Naive thymus-derived CD4-positive, alpha-beta T cell (primary cell): ENCODE results near the gene KIF17. TPM values are rescaled to one million over a fixed set of nuclear protein-coding genes. Genes with fewer than 3 reads are reported as not detected.
"Not testable (repeated sequence)": the region's sequence is repeated elsewhere in the genome, so short reads cannot be mapped to it uniquely, and the experiment has no call there.

Experiments used
- ATAC-seq: fragments of 150-1000 bp; cut with Tn5 transposase; 2 replicates; pipeline ENCODE4 v1.10.0; 2021; ENCODE audit warnings: mild to moderate bottlenecking, moderate library complexity
- CTCF ChIA-PET: fragments of 350-600 bp; sonication (Branson Sonifier 250); formaldehyde crosslinking; loops from one replicate; lab custom pipeline; 2021; ENCODE audit warnings: antibody characterized with exemption; lab: Charles Lee
- POLR2A ChIA-PET: fragments of 350-600 bp; sonication (Branson Sonifier 250); formaldehyde crosslinking; loops from one replicate; lab custom pipeline; 2021; ENCODE audit warnings: antibody characterized with exemption, inconsistent platforms; lab: Charles Lee
- DNase-seq, 9 donors: peaks; one replicate each; pipeline versions ENCODE4 v3.0.0 to v3.0.0-alpha.2; 2020 to 2022; ENCODE audit warnings: mixed read lengths in 1 of 9
- H3K27ac ChIP-seq: one replicate; pipeline ENCODE4 v1.7.0; 2013; ENCODE audit warnings: mild to moderate bottlenecking, low read depth, low read length, moderate library complexity
- H3K27me3 ChIP-seq, 2 donors: one replicate each; pipeline ENCODE4 v1.7.0; 2013; ENCODE audit warnings: low read length in 2 of 2, mild to moderate bottlenecking in 2 of 2, moderate library complexity in 2 of 2; ENCODE audit not compliant: control insufficient read depth in 2 of 2, insufficient read depth in 2 of 2
- H3K36me3 ChIP-seq, 3 experiments: 1 replicate in 2 of 3; 2 replicates in 1 of 3; pipeline ENCODE4 v1.7.0; 2013; ENCODE audit warnings: low read length in 3 of 3, mild to moderate bottlenecking in 3 of 3, moderate library complexity in 1 of 3; ENCODE audit not compliant: insufficient read depth in 3 of 3, control insufficient read depth in 2 of 3
- H3K4me1 ChIP-seq, 2 donors: one replicate each; pipeline ENCODE4 v1.7.0; 2013; ENCODE audit warnings: low read length in 2 of 2, mild to moderate bottlenecking in 2 of 2, moderate library complexity in 1 of 2; ENCODE audit not compliant: control insufficient read depth in 2 of 2, insufficient read depth in 2 of 2
- H3K4me3 ChIP-seq: 2 replicates; pipeline ENCODE4 v1.7.0; 2013; ENCODE audit warnings: mild to moderate bottlenecking, low read length
- H3K9me3 ChIP-seq, 3 experiments: 1 replicate in 2 of 3; 2 replicates in 1 of 3; pipeline ENCODE4 v1.7.0; 2013; ENCODE audit warnings: low read length in 3 of 3; ENCODE audit not compliant: control insufficient read depth in 2 of 3
- H3K27ac Mint-ChIP-seq, 9 donors: one replicate each; pipeline ENCODE4 v1.8.0; 2020 to 2022; ENCODE audit warnings: mixed read lengths in 9 of 9, mild to moderate bottlenecking in 8 of 9, moderate library complexity in 5 of 9, inconsistent platforms in 2 of 9
- H3K27me3 Mint-ChIP-seq, 5 donors: one replicate each; pipeline ENCODE4 v1.8.0; 2021 to 2022; ENCODE audit warnings: mixed read lengths in 5 of 5, mild to moderate bottlenecking in 1 of 5
- H3K36me3 Mint-ChIP-seq, 5 donors: one replicate each; pipeline ENCODE4 v1.8.0; 2020 to 2022; ENCODE audit warnings: mixed read lengths in 5 of 5, mild to moderate bottlenecking in 3 of 5, inconsistent platforms in 1 of 5
- H3K4me1 Mint-ChIP-seq, 7 donors: one replicate each; pipeline ENCODE4 v1.8.0; 2020 to 2022; ENCODE audit warnings: mixed read lengths in 7 of 7, mild to moderate bottlenecking in 3 of 7, inconsistent platforms in 1 of 7
- H3K4me3 Mint-ChIP-seq, 10 donors: one replicate each; pipeline ENCODE4 v1.8.0; 2020 to 2022; ENCODE audit warnings: mild to moderate bottlenecking in 10 of 10, mixed read lengths in 10 of 10, moderate library complexity in 6 of 10, inconsistent platforms in 2 of 10
- H3K9me3 Mint-ChIP-seq, 11 donors: one replicate each; pipeline ENCODE4 v1.8.0; 2020 to 2022; ENCODE audit warnings: mixed read lengths in 11 of 11, mild to moderate bottlenecking in 4 of 11, inconsistent platforms in 1 of 11, moderate library complexity in 1 of 11
- intact Hi-C, 2 donors: fragments of 100-400 bp; cut with micrococcal nuclease; formaldehyde crosslinking; loops; one replicate each; pipeline ENCODE4 v1.15.1; 2023
- polyA plus RNA-seq, 2 donors: library from polyadenylated mRNA; unstranded; fragments of 300-500 nt; fragmentation: Illumina TruSeq; gene quantifications; one replicate each; pipeline ENCODE4 v1.2.3, GENCODE V29; 2021
- total RNA-seq, 6 experiments: library from RNA in 5 of 6; stranded (reverse) in 5 of 6; gene quantifications; 1 replicate in 5 of 6; 2 replicates in 1 of 6; pipeline ENCODE4 v1.2.3 and lab custom pipeline; 2021 to 2026

The KIF17 gene
- total and polyA plus RNA-seq, 7 experiments from 2014 or later: not detected

- H3K4me3 Mint-ChIP-seq: no peak overlapping the region
Observed at GRCh38 chr1:20681999-20682398, 35.8 kb downstream of the KIF17 start.

GRCh38 chr1:20680269-20680668, 37.5 kb downstream of the KIF17 start:
- H3K9me3 ChIP-seq: no peaks in the 10 kb centered on the region
- peaks cover 0 to 76% (median 8%) of the 10 kb centered on the region in 5 donors for H3K27me3 Mint-ChIP-seq
- no peaks in the 10 kb centered on the region for H3K36me3 ChIP-seq
- DNase-seq: no peak
- H3K4me1 ChIP-seq: no peaks in the 10 kb centered on the region
- H3K4me3 Mint-ChIP-seq: no peak overlapping the region
- H3K9me3 Mint-ChIP-seq: peaks cover 0 to 11% (median 3%) of the 10 kb centered on the region in 11 donors
- H3K27ac ChIP-seq: no peak overlapping the region
- peaks cover 0 to 7% (median 3%) of the 10 kb centered on the region in 5 donors for H3K36me3 Mint-ChIP-seq
- no peak overlapping the region for H3K27ac Mint-ChIP-seq
- no peak overlapping the region for H3K4me3 ChIP-seq
- H3K27me3 ChIP-seq: no peaks in the 10 kb centered on the region
- H3K4me1 Mint-ChIP-seq: peaks cover 4 to 14% (median 7%) of the 10 kb centered on the region in 7 donors
- no peak for ATAC-seq
- CTCF ChIA-PET: no interaction called here
- intact Hi-C loops: no loop called here
- POLR2A ChIA-PET: no interaction called here

More at GRCh38 chr1:20681999-20682398, 35.8 kb downstream of the KIF17 start:
- Histone ChIP-seq H3K9me3 (no peaks in the 10 kb centered on the region), H3K36me3 (no peaks in the 10 kb centered on the region), H3K4me3 (no peak overlapping the region), H3K27ac (no peak overlapping the region), H3K27me3 (no peaks in the 10 kb centered on the region), H3K4me1 (no peaks in the 10 kb centered on the region)
- Mint-ChIP-seq H3K27me3 (peaks cover 0 to 68% (median 8%) of the 10 kb centered on the region in 5 donors), H3K9me3 (peaks cover 0 to 10% (median 3%) of the 10 kb centered on the region in 11 donors), H3K27ac (no peak overlapping the region), H3K4me1 (peaks cover 4 to 14% (median 7%) of the 10 kb centered on the region in 7 donors), H3K36me3 (peaks cover 0 to 7% (median 3%) of the 10 kb centered on the region in 5 donors)
- CTCF ChIA-PET: no interaction called here
- intact Hi-C loops: no loop called here
- DNase-seq: no peak
- POLR2A ChIA-PET: no interaction called here
- no peak for ATAC-seq

DNA sequence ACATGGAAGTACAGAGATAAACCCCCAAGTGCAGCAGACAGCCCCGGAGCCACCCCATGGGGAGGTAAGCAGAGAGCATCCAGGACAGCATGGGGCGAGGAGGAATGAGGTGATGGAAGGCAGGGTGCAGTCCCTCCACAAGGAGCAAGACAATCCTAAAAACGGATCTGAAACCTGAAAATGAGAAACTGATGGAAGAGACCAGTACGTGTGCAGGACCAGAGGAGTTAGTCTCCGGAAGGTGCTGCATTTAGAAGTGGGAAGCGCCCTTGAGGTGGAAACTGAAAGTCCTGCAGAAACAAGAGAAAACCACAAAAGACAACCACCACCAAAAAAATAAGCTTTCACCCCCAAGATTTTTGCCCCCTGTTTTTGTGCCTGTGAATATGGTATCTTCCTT, 39.2 kb downstream of the KIF17 start:
- no peak overlapping the region for H3K27ac ChIP-seq
- no peaks in the 10 kb centered on the region for H3K36me3 ChIP-seq
- Mint-ChIP-seq H3K4me3 (peak overlapping the region in 4 of 10 donors; percentile 10 to 63 (median 32)), H3K36me3 (peaks cover 0 to 7% (median 3%) of the 10 kb centered on the region in 5 donors), H3K4me1 (peaks cover 4 to 12% (median 7%) of the 10 kb centered on the region in 7 donors), H3K27ac (peak overlapping the region in 1 of 9 donors; percentile 2), H3K9me3 (peaks cover 0 to 11% (median 3%) of the 10 kb centered on the region in 11 donors), H3K27me3 (peaks cover 0 to 72% (median 8%) of the 10 kb centered on the region in 5 donors)
- no peaks in the 10 kb centered on the region for H3K9me3 ChIP-seq
- ChIA-PET CTCF (no interaction called here), POLR2A (no interaction called here)
- ATAC-seq (peak; percentile 34), DNase-seq (no peak)
- intact Hi-C loops: no loop called here
- no peaks in the 10 kb centered on the region for H3K27me3 ChIP-seq
- H3K4me1 ChIP-seq: no peaks in the 10 kb centered on the region
- no peak overlapping the region for H3K4me3 ChIP-seq

- DNase-seq, H3K9me3 ChIP-seq, ATAC-seq, H3K36me3 ChIP-seq, H3K4me1 ChIP-seq, H3K4me3 ChIP-seq, H3K4me3 Mint-ChIP-seq, H3K27me3 ChIP-seq, CTCF ChIA-PET, H3K4me1 Mint-ChIP-seq, POLR2A ChIA-PET, H3K27ac Mint-ChIP-seq, intact Hi-C loops, H3K27ac ChIP-seq, H3K36me3 Mint-ChIP-seq: not testable (repeated sequence)
- Mint-ChIP-seq H3K27me3 (peaks cover 0 to 40% (median 5%) of the 10 kb centered on the region in 5 donors), H3K9me3 (peaks cover 0 to 11% (median 3%) of the 10 kb centered on the region in 11 donors)
Observed at GRCh38 chr1:20673626-20674025, 44.2 kb downstream of the KIF17 start.

- H3K4me1 Mint-ChIP-seq: no peaks in the 10 kb centered on the region
- intact Hi-C loops: no loop called here
- ATAC-seq (no peak), DNase-seq (no peak)
- no peak overlapping the region for H3K27ac ChIP-seq
- no peaks in the 10 kb centered on the region for H3K27me3 ChIP-seq
- POLR2A ChIA-PET: no interaction called here
- no peaks in the 10 kb centered on the region for H3K4me1 ChIP-seq
- CTCF ChIA-PET: no interaction called here
- peak overlapping the region in 1 of 9 donors; percentile 51 for H3K27ac Mint-ChIP-seq
- no peak overlapping the region for H3K4me3 Mint-ChIP-seq
- peaks cover 0 to 29% (median 5%) of the 10 kb centered on the region in 5 donors for H3K27me3 Mint-ChIP-seq
- H3K4me3 ChIP-seq: no peak overlapping the region
- H3K9me3 Mint-ChIP-seq: peaks cover 0 to 3% (median 0%) of the 10 kb centered on the region in 11 donors
- no peaks in the 10 kb centered on the region for H3K9me3 ChIP-seq
- H3K36me3 Mint-ChIP-seq: peaks cover 0 to 2% (median 0%) of the 10 kb centered on the region in 5 donors
- H3K36me3 ChIP-seq: no peaks in the 10 kb centered on the region
Observed at GRCh38 chr1:20672265-20672632, 45.6 kb downstream of the KIF17 start.

DNA sequence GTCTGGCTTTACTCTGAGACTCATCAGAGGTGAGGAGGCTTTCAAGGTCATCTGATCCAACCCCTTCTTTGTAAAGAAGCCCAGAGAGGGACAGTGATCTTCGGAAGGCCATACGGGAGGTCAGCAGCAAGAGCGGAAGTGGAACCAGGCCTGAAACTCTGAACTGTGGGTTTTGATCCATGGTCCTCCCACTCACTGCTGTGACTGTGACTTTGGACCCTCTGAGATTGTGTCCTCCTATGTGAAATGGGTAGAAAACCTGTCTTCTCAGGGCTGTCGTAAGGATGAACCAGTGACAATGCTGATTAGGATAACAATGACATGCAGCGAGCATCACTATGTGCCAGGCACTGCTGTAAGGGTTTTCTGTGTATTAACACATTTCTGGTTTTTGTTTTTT, 46.9 kb downstream of the KIF17 start:
- H3K4me1 ChIP-seq: no peaks in the 10 kb centered on the region
- peaks cover 0 to 19% (median 4%) of the 10 kb centered on the region in 5 donors for H3K27me3 Mint-ChIP-seq
- ChIA-PET CTCF (no interaction called here), POLR2A (no interaction called here)
- peaks cover 0 to 5% (median 4%) of the 10 kb centered on the region in 7 donors for H3K4me1 Mint-ChIP-seq
- intact Hi-C loops: no loop called here
- no peak overlapping the region for H3K27ac ChIP-seq
- H3K36me3 ChIP-seq: no peaks in the 10 kb centered on the region
- ATAC-seq (no peak), DNase-seq (no peak)
- peaks cover 0 to 3% (median 0%) of the 10 kb centered on the region in 11 donors for H3K9me3 Mint-ChIP-seq
- no peaks in the 10 kb centered on the region for H3K9me3 ChIP-seq
- no peak overlapping the region for H3K4me3 ChIP-seq
- no peak overlapping the region for H3K27ac Mint-ChIP-seq
- no peaks in the 10 kb centered on the region for H3K36me3 Mint-ChIP-seq
- no peak overlapping the region for H3K4me3 Mint-ChIP-seq
- no peaks in the 10 kb centered on the region for H3K27me3 ChIP-seq

DNA sequence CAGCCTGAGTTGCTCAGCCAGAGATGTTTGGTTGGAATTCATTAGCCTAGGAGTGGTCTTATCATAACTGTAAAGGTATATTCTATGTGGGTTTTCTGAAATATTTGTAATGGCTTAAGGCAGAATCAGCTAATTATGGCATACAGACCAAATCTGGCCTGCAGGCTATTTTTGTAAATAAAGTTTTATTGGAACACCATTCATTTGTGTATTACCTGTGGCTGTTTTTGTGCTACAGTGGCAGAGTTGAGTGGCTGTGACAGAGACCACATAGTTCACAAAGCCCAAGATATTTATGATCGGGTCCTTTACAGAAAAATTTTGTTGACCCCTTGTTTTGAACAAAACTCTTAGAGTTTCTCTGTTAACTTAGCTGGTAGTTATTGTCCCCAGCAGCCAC, 49.2 kb downstream of the KIF17 start:
- no peak for ATAC-seq
- H3K27me3 ChIP-seq: no peaks in the 10 kb centered on the region
- CTCF ChIA-PET: no interaction called here
- H3K9me3 Mint-ChIP-seq: peaks cover 0 to 3% (median 0%) of the 10 kb centered on the region in 11 donors
- H3K4me3 Mint-ChIP-seq: no peak overlapping the region
- no peak overlapping the region for H3K4me3 ChIP-seq
- DNase-seq: no peak
- H3K36me3 ChIP-seq: no peaks in the 10 kb centered on the region
- POLR2A ChIA-PET: no interaction called here
- no peaks in the 10 kb centered on the region for H3K4me1 ChIP-seq
- peaks cover 0 to 7% (median 4%) of the 10 kb centered on the region in 5 donors for H3K27me3 Mint-ChIP-seq
- H3K36me3 Mint-ChIP-seq: no peaks in the 10 kb centered on the region
- no peaks in the 10 kb centered on the region for H3K9me3 ChIP-seq
- intact Hi-C loops: no loop called here
- H3K4me1 Mint-ChIP-seq: peaks cover 0 to 5% (median 4%) of the 10 kb centered on the region in 7 donors
- no peak overlapping the region for H3K27ac ChIP-seq
- H3K27ac Mint-ChIP-seq: no peak overlapping the region
